Stimulated activated naive CD4-positive, alpha-beta T cell treated with Interleukin-2 at 50 U/mL for 16 hours (primary cell): ENCODE measurements around the gene FBXW12.
"Not testable (repeated sequence)": the region's sequence is repeated elsewhere in the genome, so short reads cannot be mapped to it uniquely, and the experiment has no call there.

Experiments
- DNase-seq: peaks from one replicate; lab custom pipeline; 2025; lab: John Stamatoyannopoulos, UW

The FBXW12 gene

DNA sequence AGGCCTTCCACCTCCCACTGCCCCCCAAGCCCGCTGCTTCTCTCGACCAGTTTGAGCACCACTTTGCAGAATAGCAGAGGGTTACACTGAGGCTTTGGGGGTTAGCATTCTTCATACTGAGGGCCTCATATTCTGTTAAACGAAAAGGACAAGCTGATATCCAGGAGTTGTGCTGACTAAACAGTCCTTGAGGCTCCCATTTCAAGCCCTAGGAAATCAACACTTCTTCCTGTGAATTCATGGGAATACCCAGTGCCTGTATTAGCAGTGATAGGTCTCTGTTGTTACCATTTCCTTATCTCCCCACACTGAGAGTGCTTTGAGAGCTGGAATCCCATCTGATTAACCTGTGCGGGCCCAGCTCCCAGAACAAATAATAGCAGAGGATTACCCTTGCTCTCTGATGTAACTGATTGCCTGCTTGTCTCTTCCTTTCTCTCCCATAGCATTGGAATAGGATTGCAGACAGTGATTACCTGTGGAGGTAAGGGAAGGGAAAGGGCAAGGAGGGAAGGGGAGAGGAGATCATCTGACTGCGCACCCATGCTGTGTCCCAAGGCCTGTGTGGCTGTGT lies 930 bp downstream of the FBXW12 start:
- DNase-seq: no peak

GRCh38 chr3:48387634-48388033 lies 15.6 kb downstream of the FBXW12 start:
- no peak for DNase-seq

- DNase-seq: no peak
Observed at GRCh38 chr3:48388966-48389365, 16.9 kb downstream of the FBXW12 start.

DNA sequence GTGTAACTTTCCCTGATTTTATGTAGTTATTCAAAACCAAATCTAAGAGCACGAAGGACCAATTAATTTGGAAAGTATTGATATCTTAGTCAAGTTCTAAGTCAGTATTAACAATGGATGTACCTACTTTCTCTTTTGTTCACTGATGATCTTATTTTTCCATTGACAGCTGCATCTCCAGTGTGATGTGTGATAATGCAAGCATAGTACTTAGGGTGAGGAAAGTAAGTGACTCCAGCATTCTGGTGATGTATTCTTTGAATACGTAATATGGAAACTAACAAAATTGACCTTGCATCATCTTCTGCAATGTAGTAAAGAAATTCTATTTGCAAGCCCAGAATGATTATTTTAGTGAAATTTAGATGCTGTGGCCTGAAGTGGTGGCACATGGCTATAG lies 22.4 kb downstream of the FBXW12 start:
- DNase-seq: no peak

- DNase-seq: no peak
Observed at GRCh38 chr3:48395714-48396113, 23.7 kb downstream of the FBXW12 start.

GRCh38 chr3:48397767-48398681 lies 26.0 kb downstream of the FBXW12 start:
- no peak for DNase-seq

DNA sequence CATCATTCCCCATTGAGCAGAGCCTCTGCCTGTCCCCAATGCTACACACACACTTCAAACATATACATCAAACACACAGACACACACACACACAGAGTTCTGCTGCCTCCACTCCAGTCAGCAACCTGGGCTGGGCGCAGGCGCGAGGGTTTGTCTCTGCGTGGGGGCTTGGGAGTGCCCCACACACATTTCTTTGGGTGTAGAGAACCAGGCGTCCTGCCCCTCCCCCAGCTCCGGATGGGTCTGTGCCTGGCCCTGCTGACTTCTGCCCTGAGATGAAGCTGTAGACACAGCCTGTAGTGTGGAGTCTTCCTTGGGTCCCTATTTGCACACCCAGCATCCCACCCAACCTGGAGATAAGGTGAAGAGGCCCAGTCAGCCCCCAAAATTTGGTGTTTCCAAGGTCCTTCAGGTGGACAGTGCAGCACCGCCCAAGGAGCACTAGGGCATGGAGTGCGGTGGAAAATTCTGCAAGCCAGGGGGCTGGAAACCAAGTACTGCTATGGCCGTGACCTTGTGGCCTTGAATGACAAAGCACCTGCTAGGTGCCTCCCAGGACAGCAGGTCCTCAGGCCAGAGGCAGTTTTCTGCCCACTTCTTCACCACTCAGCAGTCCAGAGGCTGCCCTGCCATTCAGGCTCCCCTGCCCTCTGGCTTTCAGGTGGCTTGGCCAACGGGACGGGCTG lies 26.8 kb downstream of the FBXW12 start:
- no peak for DNase-seq

DNA sequence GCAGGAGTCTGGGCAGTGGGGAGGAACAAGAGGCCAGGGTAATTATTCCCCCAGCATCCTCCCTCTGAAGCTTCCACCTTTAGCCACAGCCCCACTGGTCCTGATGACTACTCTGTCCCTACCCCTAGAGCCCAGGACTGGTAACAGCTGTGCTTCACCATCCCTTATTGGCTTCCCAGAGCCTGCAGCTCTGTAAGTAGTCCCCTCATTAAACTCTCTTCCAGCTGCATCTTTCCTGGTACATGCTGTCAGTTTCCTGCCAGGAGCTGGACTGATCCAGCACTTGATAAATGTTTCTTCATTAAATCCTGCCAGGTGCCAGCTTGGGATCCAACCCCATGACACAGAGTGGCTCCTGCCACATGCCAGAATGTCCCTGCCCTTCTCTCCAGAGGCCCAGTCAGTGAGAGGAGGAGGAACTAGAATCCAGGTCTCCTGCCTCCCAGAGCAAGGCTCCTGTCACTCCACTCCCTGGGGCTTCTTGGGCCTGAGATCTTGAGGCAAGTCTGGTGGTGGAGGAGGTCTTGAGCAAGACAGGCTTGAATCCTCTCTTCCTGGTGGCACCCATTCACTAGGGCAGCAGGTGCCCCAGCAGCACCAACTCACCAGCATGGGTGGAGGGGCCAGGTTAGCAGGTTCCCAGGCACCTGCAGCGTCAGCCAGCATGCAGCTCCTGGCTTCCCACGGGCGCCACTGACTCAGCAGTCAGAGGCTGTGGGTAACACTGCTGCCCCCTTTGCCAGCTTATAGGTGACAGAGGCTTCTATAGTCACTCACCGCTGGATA lies 27.6 kb downstream of the FBXW12 start:
- DNase-seq: no peak

GRCh38 chr3:48400824-48401433 lies 28.9 kb downstream of the FBXW12 start:
- DNase-seq: peak; percentile 29

- not testable (repeated sequence) for DNase-seq
Observed at GRCh38 chr3:48401434-48401901, 29.4 kb downstream of the FBXW12 start.

DNA sequence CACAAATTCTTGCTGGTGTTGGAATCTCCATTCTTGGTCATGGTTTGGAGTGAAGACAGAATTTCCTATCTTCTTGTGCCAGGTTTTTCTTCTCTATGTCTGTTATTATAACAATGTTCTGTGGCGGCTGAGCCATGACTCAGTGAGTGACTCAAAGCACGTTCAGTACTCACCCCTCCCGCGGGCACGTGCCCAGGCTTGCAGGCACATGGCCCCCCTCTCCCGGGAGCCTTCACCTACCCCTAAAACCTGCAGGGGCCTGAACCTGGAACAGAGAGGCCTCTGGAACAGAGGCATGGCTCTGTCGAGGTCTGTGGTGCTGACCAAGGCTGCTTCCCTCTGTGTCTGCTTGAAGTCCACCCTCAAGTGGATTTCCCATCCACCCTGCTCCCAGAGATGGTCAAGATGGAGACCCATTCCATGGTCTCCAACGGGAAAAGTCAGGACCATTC lies 30.3 kb downstream of the FBXW12 start:
- no peak for DNase-seq

GRCh38 chr3:48402907-48403306 lies 30.9 kb downstream of the FBXW12 start:
- DNase-seq: no peak

- DNase-seq: no peak
Observed at GRCh38 chr3:48403533-48404439, 31.8 kb downstream of the FBXW12 start.

DNA sequence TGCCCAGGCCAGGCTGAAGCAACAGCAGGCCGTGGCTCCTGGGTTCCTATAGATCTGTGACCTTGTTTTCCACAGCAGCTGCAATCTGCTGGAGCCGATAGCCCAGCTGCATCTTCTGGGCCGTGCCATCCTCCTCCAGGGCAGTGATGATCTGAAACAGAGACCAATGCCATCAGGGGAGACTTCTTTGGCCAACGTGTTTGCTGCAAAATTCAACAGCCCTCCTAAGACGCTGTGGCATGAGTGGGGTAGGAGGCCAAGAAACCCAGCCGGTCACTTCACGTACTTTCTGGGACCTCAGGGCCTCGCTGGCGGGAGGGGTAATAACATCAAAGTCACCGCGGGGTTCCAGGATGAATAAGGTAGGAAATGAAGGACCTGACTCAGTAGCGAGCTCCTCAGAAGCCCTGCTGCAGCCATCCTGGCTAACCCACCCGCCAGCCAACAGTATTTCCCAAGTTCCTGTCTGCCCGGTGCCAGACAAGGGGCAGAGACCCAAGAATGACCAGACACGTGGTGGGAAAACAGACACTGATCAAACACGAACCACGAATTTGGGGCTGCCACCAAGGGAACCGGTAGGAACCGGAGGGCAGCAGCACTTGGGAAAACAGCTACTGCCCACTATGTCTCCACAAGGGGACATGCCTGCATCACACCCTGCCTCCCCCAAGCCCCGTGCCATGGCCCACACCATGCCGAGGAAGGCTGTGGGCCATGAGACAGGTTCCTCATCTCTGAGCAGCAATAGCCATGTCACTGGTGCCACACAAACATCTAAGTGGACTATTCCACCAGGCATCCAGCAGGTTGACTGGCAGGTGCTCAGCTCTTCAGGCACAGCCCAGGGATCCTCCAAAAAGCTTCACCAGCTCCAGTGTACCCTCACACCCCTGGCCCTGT lies 32.7 kb downstream of the FBXW12 start:
- DNase-seq: no peak

DNA sequence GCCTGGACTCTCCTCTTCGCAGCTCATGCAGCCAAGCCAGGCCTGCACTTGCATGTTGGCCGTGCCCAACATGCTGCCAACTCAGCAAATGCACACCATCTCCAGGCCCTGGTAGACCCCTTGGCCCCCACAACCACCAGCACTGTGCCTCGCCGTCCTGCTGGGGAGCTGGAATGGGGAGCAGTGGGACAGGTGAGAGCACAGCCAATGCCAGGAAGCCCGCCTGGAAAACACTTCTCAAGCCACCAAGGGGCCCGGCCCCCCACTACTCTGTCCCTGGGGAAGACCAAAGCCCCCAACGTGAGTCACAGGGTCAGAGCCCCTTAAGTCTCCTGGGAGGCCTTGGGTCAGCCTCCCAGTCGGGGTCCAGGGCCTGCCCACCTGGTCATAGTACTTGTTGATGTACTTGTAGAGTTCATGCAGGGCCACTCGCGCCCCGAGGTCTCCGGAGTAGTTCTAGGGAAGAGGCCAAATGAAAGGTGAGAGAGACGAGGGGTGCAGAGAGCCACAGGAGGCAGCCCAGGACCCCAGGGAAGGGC lies 33.4 kb downstream of the FBXW12 start:
- DNase-seq: no peak

DNA sequence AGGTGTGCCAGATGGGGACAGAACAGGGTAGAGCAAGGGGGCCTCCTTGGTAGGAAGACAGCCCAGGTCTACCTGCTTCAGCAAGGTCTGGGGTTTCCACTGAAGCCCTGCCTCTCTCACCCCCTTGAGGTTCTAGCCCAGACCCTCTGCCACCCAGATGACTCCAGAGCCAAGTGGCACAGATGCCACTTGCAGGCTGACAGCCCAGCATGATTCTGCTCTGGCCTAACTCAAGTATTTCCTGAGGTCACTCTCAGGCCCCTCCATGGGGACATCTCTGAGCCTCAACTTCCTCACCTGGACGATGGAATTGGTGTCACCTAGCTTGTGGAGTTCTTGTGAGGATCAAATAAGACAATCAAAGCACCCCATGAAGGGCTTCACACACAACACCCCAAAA lies 34.0 kb downstream of the FBXW12 start:
- DNase-seq: no peak

- no peak for DNase-seq
Observed at GRCh38 chr3:48406443-48407431, 34.7 kb downstream of the FBXW12 start.
